Kidney epithelial cell (primary cell): ENCODE data around the gene UCMA. TPM values are rescaled to one million over a fixed set of nuclear protein-coding genes. Genes with fewer than 3 reads are reported as not detected.

Source experiments
- DNase-seq: peaks from one replicate; pipeline ENCODE4 v3.0.0-alpha.2; 2010; ENCODE audit warnings: low read depth
- H3K27me3 ChIP-seq: 2 replicates; pipeline ENCODE4 v1.6.0; 2011; ENCODE audit warnings: low read length; ENCODE audit not compliant: control insufficient read depth, insufficient read depth
- H3K36me3 ChIP-seq: 2 replicates; pipeline ENCODE4 v1.5.1; 2011; ENCODE audit warnings: low read length; ENCODE audit not compliant: control insufficient read depth, insufficient read depth
- H3K4me3 ChIP-seq: 2 replicates; pipeline ENCODE4 v1.5.1; 2011; ENCODE audit warnings: low read depth, mild to moderate bottlenecking, control low read depth, low read length
- total RNA-seq: library from RNA; depleted of rRNA; stranded (reverse); fragments of >200 nt; gene quantifications from 2 replicates; pipeline ENCODE4 v1.2.3, GENCODE V29; 2015
- TF ChIP-seq, protein P1 (sequence below): IDR thresholded peaks from 2 replicates; pipeline ENCODE4 v1.5.1; 2011; ENCODE audit warnings: mild to moderate bottlenecking, moderate library complexity, low read length, control low read depth, inconsistent platforms; ENCODE audit not compliant: insufficient read depth, poor library complexity, severe bottlenecking

UCMA gene
- total RNA-seq, 1 donor from 2014 or later, result not detected

DNA sequence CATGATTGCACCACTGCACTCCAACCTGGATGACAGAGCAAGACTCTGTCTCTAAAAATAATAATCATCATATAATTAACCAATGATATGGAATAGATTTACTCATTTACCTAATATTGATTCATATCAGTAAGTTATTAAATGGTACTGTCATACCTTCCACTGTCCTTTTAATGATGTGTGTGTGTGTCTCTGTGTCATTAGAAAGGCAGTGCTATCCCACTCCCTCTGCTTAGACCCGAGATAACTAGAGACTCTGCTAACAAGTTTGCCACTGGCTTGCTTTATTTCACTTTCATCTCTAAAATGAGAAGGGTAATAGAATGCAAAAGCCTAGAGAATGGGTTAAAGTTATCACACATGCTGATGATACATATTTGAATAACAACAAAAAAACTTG is 51.8 kb downstream of the UCMA start:
- no peak overlapping the region for H3K4me3 ChIP-seq
- no peaks in the 10 kb centered on the region for H3K36me3 ChIP-seq
- TF ChIP-seq, protein P1, sequence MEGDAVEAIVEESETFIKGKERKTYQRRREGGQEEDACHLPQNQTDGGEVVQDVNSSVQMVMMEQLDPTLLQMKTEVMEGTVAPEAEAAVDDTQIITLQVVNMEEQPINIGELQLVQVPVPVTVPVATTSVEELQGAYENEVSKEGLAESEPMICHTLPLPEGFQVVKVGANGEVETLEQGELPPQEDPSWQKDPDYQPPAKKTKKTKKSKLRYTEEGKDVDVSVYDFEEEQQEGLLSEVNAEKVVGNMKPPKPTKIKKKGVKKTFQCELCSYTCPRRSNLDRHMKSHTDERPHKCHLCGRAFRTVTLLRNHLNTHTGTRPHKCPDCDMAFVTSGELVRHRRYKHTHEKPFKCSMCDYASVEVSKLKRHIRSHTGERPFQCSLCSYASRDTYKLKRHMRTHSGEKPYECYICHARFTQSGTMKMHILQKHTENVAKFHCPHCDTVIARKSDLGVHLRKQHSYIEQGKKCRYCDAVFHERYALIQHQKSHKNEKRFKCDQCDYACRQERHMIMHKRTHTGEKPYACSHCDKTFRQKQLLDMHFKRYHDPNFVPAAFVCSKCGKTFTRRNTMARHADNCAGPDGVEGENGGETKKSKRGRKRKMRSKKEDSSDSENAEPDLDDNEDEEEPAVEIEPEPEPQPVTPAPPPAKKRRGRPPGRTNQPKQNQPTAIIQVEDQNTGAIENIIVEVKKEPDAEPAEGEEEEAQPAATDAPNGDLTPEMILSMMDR, result no peak
- H3K27me3 ChIP-seq, result no peaks in the 10 kb centered on the region
- no peak for DNase-seq

DNA sequence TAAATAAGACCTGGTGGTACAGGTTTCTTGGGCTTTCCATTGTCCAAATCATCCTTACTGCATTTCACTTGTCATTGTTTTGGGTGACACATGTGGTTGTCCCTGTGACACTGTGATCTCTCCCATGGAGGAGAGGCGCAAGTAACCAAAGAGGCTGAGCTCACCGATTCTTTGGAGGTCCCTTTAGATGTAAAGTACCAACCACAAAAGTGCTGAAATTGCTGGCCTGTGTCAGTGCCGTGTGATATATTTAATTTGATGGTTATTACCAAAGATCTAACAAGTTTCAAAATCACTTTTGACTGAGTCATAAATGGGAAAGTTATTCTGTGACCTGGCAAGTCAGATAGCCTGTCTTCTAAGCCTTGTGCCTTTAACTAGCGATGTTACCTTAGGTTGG is 53.4 kb downstream of the UCMA start:
- no peaks in the 10 kb centered on the region for H3K27me3 ChIP-seq
- no peak overlapping the region for H3K4me3 ChIP-seq
- TF ChIP-seq, protein P1, result no peak
- no peaks in the 10 kb centered on the region for H3K36me3 ChIP-seq
- no peak for DNase-seq

DNA sequence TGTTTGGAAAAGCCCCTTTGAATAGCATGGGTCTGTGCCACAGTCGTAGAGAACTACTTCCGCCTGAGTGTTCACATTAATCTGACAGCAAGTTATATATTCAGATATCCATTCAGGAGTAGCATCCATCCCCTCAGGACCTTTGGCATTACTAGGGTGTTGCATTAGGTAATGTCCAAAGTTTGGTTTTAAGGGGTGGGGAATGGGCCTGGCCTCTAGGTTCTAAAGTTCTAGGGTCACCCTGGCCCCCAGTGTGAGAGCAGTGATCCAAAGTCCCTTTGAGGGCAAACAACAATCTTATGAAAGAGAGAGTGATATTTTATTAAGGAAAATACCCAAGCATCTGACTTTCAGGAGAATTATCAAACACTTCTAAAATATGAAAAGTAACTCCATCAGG is 60.6 kb downstream of the UCMA start:
- Histone ChIP-seq H3K4me3 (no peak overlapping the region), H3K27me3 (no peaks in the 10 kb centered on the region), H3K36me3 (no peaks in the 10 kb centered on the region)
- TF ChIP-seq, protein P1, result no peak
- no peak for DNase-seq

Other genes with a start within 250 kb of the UCMA start
- 0.14 and 0.17 TPM in 2 replicates for gene CCDC3, start 232.7 kb downstream of the UCMA start, total RNA-seq
- 108 and 114 TPM in 2 replicates for gene OPTN, start 134.2 kb downstream of the UCMA start, total RNA-seq
- gene MCM10, start 72.8 kb downstream of the UCMA start, total RNA-seq, result 2.4 and 2.8 TPM in 2 replicates
- gene PHYH, start 65.7 kb upstream of the UCMA start, total RNA-seq, result 15.8 and 28.6 TPM in 2 replicates
- 48.9 and 56.8 TPM in 2 replicates for gene SEPHS1, start 113.9 kb upstream of the UCMA start, total RNA-seq